Body of pancreas (tissue), 4 donors: ENCODE data around the gene TXNDC16.

Source experiments
- POLR2A ChIP-seq, 3 donors: fragments of 450-650 bp; IDR thresholded peaks; one replicate each; pipeline ENCODE4 v1.6.1; 2016; ENCODE audit warnings: antibody characterized with exemption in 3 of 3, mild to moderate bottlenecking in 2 of 3
- TF ChIP-seq, protein P1 (sequence below), 7 experiments: fragments of 450-650 bp in 4 of 7; fragments of 200-600 bp in 3 of 7; sonication (generic) in 3 of 7; IDR thresholded peaks; one replicate each; pipeline ENCODE4 v1.5.1; 2016 to 2019; ENCODE audit warnings: antibody characterized with exemption in 7 of 7

DNA sequence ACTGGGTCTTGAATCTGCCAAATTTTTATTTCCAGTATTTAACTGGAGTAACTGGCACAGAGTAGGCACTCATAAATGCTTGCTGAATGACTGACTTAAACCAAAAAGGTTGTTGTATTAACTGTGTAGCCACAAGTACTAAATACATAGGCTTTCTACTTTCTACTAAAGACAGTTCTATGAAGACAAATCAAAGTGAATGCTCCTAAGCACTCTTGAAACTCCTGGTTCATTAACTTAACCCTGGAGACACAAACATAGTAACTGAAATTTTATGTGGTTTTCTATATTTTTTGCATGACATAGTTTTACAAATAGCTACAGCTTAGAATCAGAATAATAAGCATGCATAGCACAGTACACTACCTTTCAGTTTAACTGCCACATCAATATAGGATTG is 70.4 kb downstream of the TXNDC16 start:
- TF ChIP-seq, protein P1, sequence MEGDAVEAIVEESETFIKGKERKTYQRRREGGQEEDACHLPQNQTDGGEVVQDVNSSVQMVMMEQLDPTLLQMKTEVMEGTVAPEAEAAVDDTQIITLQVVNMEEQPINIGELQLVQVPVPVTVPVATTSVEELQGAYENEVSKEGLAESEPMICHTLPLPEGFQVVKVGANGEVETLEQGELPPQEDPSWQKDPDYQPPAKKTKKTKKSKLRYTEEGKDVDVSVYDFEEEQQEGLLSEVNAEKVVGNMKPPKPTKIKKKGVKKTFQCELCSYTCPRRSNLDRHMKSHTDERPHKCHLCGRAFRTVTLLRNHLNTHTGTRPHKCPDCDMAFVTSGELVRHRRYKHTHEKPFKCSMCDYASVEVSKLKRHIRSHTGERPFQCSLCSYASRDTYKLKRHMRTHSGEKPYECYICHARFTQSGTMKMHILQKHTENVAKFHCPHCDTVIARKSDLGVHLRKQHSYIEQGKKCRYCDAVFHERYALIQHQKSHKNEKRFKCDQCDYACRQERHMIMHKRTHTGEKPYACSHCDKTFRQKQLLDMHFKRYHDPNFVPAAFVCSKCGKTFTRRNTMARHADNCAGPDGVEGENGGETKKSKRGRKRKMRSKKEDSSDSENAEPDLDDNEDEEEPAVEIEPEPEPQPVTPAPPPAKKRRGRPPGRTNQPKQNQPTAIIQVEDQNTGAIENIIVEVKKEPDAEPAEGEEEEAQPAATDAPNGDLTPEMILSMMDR (IDR thresholded peaks at IDR 0.05) = no peak
- no peak for TF ChIP-seq POLR2A (IDR thresholded peaks at IDR 0.05)
